Stomach (tissue), 4 donors: ENCODE measurements around the gene RPL5.

ENCODE experiments used
- CTCF ChIP-seq, 7 experiments: fragments of 450-650 bp in 4 of 7; fragments of 200-600 bp in 3 of 7; sonication (generic) in 3 of 7; IDR thresholded peaks; one replicate each; pipeline ENCODE4 v1.5.1; 2016 to 2019; ENCODE audit warnings: antibody characterized with exemption in 7 of 7, control low read depth in 2 of 7, mild to moderate bottlenecking in 1 of 7
- EP300 ChIP-seq: sonication (generic); formaldehyde crosslinking; IDR thresholded peaks from one replicate; pipeline ENCODE4 v1.6.1; 2017; ENCODE audit warnings: antibody characterized with exemption
- POLR2A ChIP-seq, 4 donors: fragments of 450-650 bp; IDR thresholded peaks; one replicate each; pipeline ENCODE4 v1.6.1; 2016; ENCODE audit warnings: antibody characterized with exemption in 4 of 4, control low read depth in 2 of 4, mild to moderate bottlenecking in 1 of 4, moderate library complexity in 1 of 4
- POLR2AphosphoS5 ChIP-seq, 3 donors: sonication (generic); formaldehyde crosslinking; IDR thresholded peaks; one replicate each; pipeline ENCODE4 v1.6.1; 2016; ENCODE audit warnings: antibody characterized with exemption in 3 of 3

- TF ChIP-seq CTCF (IDR thresholded peaks at IDR 0.05): no peak
- peak in 1 of 3 donors; percentile 19 for TF ChIP-seq POLR2AphosphoS5 (IDR thresholded peaks at IDR 0.05)
- TF ChIP-seq POLR2A (IDR thresholded peaks at IDR 0.05): no peak
- no peak for TF ChIP-seq EP300
These were observed 22.4 kb downstream of the RPL5 start for GRCh38 chr1:92854101-92854785.
